Suppressor macrophage (primary cell): ENCODE data around the gene RAB11FIP2.
"Not testable (repeated sequence)": the region's sequence is repeated elsewhere in the genome, so short reads cannot be mapped to it uniquely, and the experiment has no call there.

ENCODE experiments used
- DNase-seq, 4 experiments: peaks; one replicate each; pipeline ENCODE4 v3.0.0-alpha.2; 2020 to 2022
- total RNA-seq, 17 experiments: gene quantifications; one replicate each; lab custom pipeline; 2026; ENCODE audit warnings: mixed read lengths in 6 of 17, inconsistent platforms in 3 of 17; lab: John Stamatoyannopoulos, UW

RAB11FIP2 gene, protein sequence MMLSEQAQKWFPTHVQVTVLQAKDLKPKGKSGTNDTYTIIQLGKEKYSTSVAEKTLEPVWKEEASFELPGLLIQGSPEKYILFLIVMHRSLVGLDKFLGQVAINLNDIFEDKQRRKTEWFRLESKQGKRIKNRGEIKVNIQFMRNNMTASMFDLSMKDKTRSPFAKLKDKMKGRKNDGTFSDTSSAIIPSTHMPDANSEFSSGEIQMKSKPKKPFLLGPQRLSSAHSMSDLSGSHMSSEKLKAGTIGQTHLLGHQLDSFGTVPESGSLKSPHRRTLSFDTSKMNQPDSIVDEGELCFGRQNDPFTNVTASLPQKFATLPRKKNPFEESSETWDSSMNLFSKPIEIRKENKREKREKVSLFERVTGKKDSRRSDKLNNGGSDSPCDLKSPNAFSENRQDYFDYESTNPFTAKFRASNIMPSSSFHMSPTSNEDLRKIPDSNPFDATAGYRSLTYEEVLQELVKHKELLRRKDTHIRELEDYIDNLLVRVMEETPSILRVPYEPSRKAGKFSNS
- 15.6 to 41.0 (median 22.1) reads per million in 17 experiments for total RNA-seq

DNA sequence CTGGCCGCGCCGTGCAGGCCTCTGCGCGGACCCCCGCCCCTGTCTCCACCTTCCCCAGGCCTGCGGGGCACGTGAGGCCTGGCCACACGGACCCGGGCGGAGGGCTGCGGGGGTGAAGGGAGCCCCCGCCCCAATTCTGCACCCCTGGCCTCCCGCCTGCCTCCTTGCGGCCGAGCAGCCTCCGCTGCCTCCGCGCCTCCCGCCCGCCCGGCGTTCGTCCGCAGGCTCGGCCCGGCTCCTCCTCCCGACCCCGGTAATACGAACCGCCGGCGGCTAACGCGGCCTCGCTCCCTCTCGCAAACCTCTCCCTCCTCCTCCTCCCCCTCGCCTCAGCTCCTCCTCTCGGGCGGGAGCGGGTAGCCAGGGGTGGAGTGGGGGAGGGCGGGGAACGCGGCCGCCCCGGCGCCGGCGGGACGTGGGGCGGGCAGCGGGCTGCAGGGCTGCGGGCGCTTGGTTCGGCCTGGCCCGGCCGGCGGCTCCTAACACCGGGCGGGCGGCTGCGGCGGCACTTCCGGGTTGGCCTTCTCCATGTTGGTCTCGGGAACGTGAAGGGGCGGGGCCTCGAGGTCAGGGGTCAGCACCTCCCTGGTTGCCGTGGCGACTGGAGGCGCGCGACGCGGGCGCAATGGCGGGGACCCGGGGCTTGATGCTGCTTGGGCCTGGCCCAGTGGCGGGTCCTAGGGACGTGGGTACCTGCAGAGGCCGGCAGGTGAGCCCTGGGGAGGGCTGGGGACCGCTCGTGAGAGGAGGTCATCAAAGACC, at the start of gene RAB11FIP2:
TSS of gene RAB11FIP2 (minus strand) at position 547 of the 762 bp plus-strand sequence. CDS start 778 bp downstream, outside the sequence.
- peak; percentile 93 to 97 (median 96) for DNase-seq

DNA sequence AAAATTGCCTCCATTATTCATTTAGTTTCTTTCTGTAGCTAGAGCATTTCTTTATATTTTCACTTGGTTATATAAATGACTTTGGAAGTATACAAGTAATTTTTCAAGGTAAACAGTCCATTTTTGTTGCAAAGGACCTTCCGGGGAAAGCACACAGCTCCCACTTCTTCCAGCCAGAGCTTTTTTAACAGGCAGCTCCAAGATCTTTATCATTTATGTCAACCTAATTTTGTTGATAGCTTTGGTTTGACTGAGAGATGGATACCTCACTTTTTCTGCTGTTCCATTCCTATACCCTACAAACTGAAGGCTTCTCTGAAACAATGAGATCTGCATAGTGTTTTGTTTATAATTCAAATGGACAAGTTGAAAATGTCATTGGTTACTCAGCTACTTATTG, 49.3 kb upstream of the RAB11FIP2 start:
- DNase-seq: no peak

DNA sequence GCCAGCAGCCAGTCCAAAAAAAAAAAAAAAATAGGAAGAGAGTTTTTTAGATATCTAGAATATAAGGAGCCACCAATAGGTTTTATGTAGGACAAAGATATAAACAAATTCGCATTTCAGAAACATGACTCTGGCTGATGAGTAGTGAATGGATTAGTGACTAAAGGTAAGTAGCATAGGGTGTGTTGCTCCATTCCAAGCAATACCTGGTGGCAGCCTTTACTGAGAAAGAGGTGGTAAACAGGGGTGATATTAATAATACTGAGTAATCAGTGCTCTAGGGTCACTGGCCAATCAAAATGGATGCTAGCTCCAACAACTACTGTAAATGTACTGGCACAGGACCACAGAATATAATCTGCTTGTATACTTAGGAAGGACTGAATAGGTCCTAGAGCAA, 45.5 kb upstream of the RAB11FIP2 start:
- DNase-seq: no peak

DNA sequence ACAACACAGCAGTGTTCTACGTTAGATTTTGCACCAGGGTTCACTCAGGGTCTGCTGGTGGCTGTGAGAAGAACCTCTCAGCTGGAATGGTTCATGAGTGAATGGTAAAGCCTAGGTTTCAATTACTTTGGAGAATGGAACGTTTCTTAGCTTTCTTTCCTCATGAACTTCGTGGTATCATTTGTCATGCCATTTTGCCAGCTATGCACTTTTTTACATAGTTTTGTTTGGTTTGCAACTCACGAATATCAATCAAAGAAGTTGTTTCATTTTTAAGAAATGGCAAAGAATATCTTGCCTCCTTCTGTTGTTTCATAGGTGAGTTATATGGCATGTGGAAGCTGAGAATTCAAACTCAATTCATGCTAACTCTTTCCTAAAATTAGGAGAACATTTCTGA, 34.1 kb upstream of the RAB11FIP2 start:
- no peak for DNase-seq

DNA sequence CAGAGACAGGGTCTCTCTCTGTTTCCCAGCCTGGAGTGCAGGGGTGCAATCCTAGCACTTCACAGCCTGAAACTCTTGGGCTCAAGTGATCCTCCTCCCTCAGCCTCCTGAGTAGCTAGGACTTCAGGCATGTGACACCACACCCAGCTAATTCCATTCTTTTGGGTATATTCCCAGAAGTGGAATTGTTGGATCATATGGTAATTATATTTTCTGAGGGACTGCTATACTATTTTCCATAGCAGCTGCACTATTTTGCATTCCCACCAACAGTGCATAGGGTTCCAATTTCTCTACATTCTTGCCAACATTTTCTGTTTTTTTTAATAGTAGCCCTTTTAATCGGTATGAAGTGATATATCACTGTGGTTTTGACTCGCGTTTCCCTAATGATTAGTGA, 30.0 kb upstream of the RAB11FIP2 start:
- no peak for DNase-seq

DNA sequence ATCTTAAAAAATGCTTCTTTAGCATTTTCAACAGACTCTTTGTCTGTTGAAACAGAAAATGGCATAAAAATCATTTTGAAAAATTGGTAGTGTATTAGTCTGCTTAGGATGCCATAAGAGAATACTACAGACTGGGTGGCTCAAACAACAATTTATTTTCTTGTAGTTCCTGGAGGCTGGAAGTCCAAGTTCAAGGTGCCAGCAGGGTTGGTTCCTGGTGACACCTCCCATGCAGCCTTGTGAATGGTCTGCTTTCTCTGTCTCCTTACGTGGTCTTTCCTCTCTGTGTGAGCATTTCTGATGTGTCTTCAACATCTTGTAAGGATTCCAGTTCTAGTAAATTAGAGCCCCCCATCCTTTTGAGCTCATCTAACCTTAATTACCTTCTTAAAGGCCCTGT, 26.1 kb upstream of the RAB11FIP2 start:
- no peak for DNase-seq

DNA sequence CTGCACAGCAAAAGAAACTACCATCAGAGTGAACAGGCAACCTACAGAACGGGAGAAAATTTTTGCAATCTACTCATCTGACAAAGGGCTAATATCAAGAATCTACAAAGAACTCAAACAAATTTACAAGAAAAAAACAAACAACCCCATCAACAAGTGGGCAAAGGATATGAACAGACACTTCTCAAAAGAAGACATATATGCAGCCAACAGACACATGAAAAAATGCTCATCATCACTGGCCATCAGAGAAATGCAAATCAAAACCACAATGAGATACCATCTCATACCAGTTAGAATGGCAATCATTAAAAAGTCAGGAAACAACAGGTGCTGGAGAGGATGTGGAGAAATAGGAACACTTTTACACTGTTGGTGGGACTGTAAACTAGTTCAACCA, 20.6 kb upstream of the RAB11FIP2 start:
- DNase-seq: not testable (repeated sequence)

DNA sequence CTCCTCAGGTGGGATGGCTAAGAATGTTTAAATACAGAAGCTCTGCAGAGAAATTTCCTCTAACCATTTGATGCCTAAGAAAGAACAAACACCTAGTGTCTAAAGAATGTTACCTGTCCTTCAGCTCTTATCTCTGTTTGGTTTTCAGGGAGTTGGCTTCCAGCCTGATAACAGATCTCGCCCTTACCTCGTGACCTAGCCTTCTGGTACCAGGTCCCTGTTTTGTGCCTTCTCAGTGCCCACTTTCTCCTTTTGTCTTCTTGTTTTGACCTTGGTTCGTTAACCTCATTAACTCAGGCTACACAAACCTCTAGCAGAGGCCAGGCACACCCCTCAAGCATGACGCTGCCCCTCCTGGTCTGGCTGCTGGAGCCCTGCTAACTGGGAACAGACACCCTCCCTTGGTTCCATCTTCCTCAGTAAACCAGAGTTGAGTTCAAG, 16.1 kb upstream of the RAB11FIP2 start:
- DNase-seq: no peak

DNA sequence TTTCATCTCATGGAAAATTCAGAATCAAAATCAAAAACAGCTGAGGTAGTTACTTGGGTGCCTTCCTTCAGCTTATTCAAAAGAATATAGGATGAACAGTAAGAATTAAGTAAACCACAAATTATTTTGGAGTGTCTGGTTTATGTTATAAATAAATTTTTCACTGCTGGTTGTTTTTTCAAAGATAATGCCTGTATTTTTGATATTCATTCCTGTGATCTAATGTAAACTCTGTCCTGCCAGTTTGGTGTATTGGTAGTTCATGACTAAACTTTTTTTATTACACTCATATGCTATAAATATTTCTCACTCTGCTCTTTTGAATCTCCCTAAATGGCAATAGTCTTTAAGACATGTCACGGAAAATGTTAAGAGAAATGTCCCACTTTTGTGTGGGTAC, 11.6 kb upstream of the RAB11FIP2 start:
- no peak for DNase-seq

DNA sequence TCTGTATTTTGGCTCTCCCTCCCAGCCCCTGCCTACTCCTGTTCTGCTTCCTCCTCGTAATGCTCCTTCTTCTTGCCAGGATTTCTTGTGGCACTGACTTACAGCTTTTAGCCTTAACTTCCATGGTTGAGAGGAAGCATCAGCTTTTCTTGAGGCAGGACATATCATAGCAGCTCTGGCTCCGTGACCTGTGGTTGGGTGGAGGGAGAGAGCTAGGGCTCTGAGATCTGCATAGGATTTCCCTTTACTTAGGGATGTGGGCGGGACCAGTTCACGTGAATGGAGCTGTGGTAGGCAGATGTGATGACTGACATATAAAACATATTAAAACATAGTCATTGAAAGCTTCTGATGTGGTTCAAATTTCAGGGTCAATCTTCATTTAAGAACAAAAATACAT, 10.6 kb upstream of the RAB11FIP2 start:
- DNase-seq: no peak

DNA sequence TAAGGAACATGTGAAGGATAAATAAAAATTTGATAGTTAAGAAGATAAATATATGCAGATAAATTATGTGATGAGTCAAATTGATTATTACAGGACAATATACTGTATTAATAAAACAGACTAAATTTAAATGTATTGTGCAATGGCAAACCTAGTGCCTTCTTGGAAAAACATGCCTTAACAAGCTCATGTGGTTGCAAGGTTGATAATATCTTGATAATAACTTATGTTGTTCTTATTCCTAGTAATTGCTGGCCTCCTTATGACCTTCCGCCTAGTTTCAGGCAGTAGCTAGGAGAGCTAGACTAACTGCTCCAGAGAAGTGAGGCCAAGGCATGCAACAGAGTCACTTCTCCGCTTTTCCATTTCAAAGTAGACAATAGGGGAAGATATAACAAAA, 7.6 kb upstream of the RAB11FIP2 start:
- no peak for DNase-seq

DNA sequence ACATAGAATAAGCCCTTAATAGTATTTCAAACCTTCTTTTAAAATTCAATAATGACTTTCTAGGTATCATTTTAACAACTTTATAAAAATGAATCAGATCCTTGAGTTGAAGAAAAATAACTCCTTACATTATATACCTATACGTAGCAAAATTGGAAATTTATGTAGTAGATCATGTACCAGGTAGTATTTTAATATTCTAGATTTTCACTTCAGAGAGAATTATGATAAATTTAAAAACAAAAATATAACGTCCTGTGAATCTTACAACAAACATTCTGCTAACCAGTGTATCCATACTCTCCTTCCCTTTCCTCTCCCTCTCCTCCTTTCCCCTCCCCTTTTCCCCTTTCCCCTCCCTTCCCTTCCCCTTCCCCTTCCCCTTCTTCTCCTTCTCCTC, 6.1 kb upstream of the RAB11FIP2 start:
- no peak for DNase-seq

DNA sequence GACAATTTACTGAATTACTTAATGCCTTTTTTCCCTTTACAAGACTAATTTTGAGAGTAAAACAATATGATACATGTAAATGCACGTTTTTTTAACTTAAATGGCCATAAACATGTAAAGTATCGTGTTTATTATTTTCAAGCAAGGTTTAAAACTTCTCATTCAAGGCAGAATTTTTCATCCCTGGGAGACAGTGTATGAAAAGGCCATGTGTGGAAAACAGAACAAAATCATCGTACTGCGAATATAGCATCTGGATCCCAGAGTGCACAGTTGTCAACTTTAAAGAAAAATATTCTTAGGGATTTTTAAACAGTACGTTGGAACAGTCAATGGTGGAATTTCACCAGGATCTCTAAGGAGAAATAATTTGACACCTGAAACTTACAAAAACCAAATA, 1.1 kb upstream of the RAB11FIP2 start:
- no peak for DNase-seq

DNA sequence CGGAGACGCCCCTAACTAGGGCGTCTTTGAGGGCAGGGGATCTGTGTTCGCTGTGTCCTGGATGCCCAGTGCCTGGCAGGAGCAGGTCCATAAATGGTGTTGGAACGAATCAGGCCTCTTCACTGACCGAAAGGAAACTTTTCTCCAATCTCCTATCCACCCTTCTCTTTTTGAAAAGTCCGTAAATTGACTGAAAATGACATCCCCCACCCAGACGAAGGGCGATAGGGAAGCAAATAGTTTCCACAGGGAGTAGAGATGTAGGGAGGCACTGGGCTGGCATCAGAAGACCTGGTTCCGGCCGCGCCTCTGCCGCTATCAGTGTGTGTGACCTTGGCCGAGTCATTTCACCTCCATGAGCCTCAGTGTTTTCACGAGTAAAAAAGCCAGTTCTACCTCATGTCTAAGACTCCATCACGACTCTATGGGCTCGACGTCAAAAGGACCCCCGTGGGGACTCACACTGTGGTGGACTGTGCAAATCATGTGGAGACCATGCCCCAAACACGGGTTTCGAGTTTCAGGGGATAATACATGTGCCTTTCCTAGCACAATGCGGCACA, 497 bp upstream of the RAB11FIP2 start:
- no peak for DNase-seq

DNA sequence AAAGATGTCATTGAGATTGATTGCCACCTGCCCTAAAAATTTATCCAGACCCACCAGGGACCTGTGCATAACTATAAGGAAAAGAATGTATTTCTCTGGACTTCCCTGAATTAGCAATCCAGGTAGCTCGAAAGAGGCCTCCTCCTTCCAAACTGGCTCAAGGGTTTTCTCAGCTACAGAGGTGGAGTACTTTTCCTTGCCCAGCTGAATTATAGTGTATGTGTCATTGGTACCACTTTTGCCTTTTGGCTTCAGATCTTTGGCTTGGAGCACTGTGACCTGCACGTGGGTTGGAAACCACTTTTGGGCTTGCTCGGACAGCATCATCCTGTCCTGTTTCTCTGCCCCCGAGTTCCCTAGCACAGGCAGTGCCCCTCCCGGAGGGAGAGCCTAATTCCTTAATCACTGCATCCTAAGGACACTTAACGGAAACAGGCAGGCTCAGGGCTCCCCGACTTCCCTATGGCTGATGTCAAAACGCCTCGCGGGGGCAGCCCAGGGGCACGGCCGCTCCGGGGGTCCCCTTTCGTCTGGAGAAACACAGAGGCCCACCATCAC, 825 bp downstream of the RAB11FIP2 start:
- DNase-seq: peak; percentile 58 to 74 (median 70)

DNA sequence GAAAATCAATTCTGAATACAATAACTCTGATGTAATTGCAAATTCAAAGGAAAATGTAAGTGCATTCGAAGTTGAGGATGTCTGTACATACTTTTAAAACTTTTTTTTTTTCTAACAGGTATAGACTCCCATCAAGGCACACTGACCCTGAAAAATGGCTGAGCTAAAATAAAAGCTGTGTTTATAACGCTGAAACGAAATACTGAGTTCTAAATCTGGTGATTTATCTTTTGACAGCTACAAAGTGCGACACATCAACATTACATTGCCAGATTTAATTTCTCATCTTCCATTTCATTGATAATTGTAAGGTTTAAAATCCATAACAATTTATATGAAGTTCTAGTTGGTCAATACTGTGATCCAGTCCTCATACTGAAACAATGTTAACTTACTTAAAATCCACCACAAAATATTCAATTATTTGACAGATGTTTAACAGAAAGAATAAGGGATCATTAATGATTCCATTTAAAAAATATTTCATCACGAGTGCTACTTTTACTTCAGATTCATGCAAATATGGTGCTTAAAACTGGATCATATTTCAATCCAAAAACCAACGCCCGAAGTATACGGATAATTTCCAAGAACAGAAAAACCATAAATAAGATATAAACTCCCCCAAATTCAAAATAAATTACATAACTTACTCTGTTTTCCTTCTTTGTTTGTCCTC, 1.4 kb downstream of the RAB11FIP2 start:
- no peak for DNase-seq

DNA sequence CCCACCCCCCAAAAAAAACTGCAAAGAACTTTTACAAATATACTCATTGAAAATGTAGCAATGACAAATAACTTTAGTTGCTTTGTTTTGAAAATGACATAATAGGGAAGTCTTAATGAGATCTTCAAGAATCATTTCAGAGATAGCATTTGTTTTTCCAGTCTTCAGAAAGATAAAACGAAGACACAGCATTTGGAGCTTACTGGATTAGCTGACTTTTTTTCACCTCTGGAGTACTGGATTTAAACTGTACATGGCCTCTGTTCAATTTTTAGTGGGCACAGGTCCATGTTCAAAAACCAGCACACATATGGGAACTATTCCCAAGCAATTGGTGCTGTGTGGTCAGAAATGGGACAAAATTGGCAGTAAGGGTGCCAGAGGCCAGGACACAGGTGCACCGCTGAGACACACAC, 3.9 kb downstream of the RAB11FIP2 start:
- no peak for DNase-seq

DNA sequence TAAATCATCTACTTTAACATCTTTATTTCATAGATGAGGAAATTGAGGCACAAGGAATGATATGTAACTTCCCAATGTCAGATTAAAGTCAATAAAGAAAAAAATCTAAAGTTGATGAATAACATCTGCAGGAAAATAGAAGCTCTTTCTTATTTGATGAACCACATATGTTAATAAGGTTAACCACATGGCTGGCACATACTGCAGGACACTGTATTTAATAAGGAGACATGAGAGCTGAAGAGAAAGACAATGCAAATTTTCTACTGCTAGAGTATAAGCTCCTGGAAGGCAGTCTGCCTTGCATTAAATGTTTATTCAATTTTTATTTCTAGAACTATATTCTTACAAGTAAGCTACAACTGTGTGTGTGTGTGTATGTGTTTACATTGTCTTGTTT, 4.4 kb downstream of the RAB11FIP2 start:
- DNase-seq: no peak

DNA sequence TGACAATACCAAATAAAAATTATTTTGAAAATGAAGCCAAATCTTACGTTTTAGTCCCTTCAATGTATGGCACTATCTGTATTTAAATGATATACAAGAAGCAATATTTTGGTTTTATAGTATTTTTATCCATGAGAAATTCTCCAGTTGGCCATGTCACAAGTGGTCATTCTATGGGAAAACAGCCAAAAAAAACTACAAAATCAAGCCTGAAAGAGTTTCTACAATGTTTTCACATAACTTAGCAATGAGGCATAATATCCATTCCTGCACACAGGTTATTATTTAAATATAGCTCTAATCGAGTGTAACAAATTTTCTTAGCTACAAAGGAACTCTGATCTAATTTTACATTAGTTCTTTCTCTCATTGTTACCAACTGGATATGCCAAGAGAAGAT, 5.4 kb downstream of the RAB11FIP2 start:
- no peak for DNase-seq

DNA sequence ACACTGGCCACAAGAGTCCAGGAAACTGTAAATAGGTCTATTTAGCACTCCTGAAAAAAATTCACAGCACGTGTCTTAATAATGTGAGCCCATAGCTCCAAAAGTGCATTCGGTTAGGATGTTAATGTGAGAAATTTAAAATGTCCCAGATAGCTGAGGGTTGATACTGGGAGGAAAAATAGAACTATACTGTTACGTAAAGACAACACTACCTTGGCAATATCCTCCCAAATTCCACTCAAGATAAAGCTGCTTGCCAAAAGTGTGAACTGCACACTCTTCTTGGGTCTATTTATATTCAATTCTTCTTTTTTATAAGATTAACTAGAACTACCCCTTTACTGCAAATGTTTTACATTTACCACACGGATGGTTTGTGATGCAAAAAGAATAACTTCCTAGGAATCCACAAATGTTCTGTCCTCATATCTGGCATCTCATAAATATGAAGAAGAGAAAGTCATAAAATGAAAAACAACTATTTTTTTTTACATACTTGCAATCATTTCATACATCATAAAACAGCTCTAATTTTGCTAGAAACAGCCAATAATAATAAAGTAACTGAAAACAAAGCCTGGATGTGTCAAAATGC, 10.4 kb downstream of the RAB11FIP2 start:
- no peak for DNase-seq

DNA sequence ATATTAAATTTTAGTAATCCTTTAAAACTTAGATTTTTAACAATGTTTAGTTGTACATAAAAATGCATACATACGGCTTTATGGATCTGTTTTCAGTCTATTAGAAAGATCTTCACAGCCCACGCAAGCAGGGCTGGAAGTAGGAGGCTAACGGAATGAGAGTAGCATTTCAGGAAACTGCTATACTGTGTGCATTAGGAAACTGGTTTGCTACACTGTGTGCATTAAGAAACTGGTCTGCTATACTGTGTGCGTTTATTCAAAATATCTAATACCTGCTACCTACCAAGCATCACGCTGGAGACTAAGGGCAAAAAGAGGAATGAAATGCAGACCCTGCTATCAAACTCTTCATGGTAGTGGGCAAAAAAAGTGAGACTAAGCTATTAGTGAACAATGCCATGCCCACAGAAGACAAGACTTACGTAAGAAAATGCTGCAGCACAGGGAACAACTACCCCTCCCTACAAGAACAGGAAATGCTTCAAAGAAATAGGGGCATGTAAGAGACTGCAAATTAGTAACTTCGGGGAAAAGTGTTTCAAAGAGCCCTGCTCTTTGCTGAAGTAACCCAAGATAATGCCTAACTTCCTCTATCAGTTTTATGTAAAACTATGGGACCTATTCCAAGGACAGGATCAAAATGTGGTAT, 11.3 kb downstream of the RAB11FIP2 start:
- DNase-seq: peak; percentile 25 to 70 (median 57)
